Large intestine (tissue), 3 donors: ENCODE results near the gene LDB2. TPM values are rescaled to one million over a fixed set of nuclear protein-coding genes. Genes with fewer than 3 reads are reported as not detected.
"Not testable (repeated sequence)": the region's sequence is repeated elsewhere in the genome, so short reads cannot be mapped to it uniquely, and the experiment has no call there.

Experiments used
- DNase-seq, 2 donors: peaks; one replicate each; pipeline versions ENCODE4 v3.0.0 to v3.0.0-alpha.2; 2013
- H3K27ac ChIP-seq: one replicate; pipeline ENCODE4 v1.5.1; 2013; ENCODE audit warnings: low read length
- H3K27me3 ChIP-seq: 2 replicates; pipeline ENCODE4 v1.6.1; 2013; ENCODE audit warnings: low read length; ENCODE audit not compliant: control insufficient read depth, insufficient read depth
- H3K36me3 ChIP-seq: 2 replicates; pipeline ENCODE4 v1.6.1; 2013; ENCODE audit warnings: low read length; ENCODE audit not compliant: control insufficient read depth, insufficient read depth
- H3K4me1 ChIP-seq: one replicate; pipeline ENCODE4 v1.6.1; 2013; ENCODE audit warnings: low read length; ENCODE audit not compliant: control insufficient read depth, insufficient read depth
- H3K4me3 ChIP-seq: one replicate; pipeline ENCODE4 v1.5.1; 2013; ENCODE audit warnings: low read length
- H3K9me3 ChIP-seq: one replicate; pipeline ENCODE4 v1.6.1; 2013; ENCODE audit warnings: mild to moderate bottlenecking, low read depth, low read length, moderate library complexity; ENCODE audit not compliant: control insufficient read depth
- WGBS: methylation state at CpG from one replicate; pipeline ENCODE4 v1.1.5; 2013; ENCODE audit warnings: low lambda C conversion rate; ENCODE audit not compliant: insufficient coverage; 5-methylcytosine and 5-hydroxymethylcytosine counted together
- polyA plus RNA-seq: library from polyadenylated mRNA; unstranded; fragments of 120-200 nt; gene quantifications from one replicate; pipeline ENCODE4 v1.2.1, GENCODE V29; 2013

Gene LDB2
- polyA plus RNA-seq, 1 donor: 17.2 TPM

DNA sequence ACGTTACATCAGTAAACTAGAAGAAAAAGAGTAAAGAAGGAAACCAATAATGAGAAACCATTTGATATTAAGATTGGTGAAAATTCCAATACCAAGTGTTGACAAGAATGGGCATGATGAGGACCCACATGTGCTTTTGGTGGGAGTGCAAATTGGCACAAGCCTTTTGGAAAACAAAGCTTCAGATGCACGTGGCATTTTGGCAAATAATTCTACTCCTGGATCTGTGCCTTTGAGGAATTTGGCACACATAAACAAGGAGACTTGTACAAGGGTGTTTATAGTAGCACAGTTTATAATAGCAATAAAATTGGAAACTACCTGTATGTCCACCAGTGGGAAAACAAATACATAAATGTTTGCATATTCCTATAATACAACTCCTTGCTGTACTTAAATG lies 347.9 kb downstream of the LDB2 start:
- H3K4me1 ChIP-seq: no peaks in the 10 kb centered on the region
- H3K9me3 ChIP-seq: peaks cover 2% of the 10 kb centered on the region
- H3K4me3 ChIP-seq: no peak overlapping the region
- H3K36me3 ChIP-seq: no peaks in the 10 kb centered on the region
- no peak for DNase-seq
- no peak overlapping the region for H3K27ac ChIP-seq
- WGBS: 52% methylated on average over 2 of the region's 2 CpGs
- H3K27me3 ChIP-seq: no peaks in the 10 kb centered on the region

DNA sequence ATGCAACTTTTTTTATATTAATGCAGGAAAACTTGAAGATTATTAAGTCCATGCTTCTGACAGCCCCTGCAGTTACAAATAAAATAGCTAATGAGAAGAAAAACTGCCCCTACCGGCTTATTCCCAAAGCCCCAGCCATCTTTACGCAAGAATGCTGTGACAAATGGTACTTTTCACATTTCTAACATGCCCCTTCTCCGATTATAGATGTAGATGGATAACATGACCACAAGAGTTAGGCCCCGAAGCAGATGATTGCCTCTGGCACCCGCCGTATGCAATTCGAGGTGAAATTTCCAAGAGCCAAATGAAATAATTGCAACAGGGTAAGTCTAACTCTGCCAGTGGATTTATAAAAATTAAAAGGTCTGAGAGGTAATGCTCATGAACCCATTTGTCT lies 352.8 kb downstream of the LDB2 start:
- Histone ChIP-seq H3K27me3 (no peaks in the 10 kb centered on the region), H3K4me3 (no peak overlapping the region), H3K4me1 (no peaks in the 10 kb centered on the region), H3K36me3 (no peaks in the 10 kb centered on the region), H3K27ac (no peak overlapping the region), H3K9me3 (no peaks in the 10 kb centered on the region)
- WGBS: no CpG with 5 or more reads among the region's 7 CpGs
- no peak for DNase-seq

DNA sequence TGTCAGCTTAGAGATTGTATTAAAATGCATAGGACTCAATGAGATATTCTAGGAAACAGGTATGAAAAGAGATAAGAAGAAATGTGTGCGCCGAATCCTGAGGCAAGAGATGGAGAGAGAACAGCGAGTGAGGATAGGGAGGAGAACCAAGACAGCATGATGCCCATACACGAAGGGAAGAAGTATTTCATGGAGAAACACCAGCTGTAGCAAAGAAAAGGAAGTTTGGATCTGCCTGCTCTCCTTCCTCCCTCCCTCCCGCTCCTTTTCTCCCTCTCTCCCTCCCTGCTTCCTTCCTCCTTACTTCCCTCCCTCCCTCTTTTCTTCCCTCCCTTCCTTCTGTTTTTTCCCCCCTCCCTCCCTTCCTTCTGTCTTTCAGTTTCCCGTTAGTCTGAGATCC lies 353.6 kb downstream of the LDB2 start:
- 94% methylated on average over 4 of the region's 6 CpGs for WGBS
- Histone ChIP-seq H3K4me3 (no peak overlapping the region), H3K4me1 (no peaks in the 10 kb centered on the region), H3K27ac (no peak overlapping the region), H3K36me3 (no peaks in the 10 kb centered on the region), H3K27me3 (no peaks in the 10 kb centered on the region), H3K9me3 (no peaks in the 10 kb centered on the region)
- no peak for DNase-seq

DNA sequence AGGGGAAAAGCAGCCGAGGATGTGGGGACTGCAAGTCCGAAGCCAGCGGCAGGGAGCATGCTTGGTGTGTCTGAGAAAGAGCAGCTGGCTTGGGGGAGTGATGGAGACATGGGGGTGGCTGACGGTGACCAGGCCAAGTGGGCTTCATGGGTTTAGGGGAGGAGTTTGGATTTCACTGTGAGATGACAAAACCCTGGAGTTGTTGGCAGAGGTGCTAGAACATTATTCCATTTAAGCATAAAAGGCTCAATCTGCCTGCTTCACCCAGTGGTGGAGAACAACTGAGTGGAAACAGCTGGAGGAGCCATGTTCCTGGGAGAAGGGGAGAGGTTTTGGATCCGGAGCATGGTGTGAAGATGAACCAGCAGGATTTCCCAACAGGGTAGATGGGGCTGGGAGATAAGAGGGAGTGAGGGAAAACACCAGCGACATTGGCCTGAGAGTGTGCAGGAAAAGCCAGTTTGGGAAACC lies 354.2 kb downstream of the LDB2 start:
- no peak overlapping the region for H3K4me3 ChIP-seq
- H3K36me3 ChIP-seq: no peaks in the 10 kb centered on the region
- peak in 1 of 2 donors; percentile 4 for DNase-seq
- H3K27ac ChIP-seq: no peak overlapping the region
- H3K27me3 ChIP-seq: no peaks in the 10 kb centered on the region
- H3K4me1 ChIP-seq: no peaks in the 10 kb centered on the region
- H3K9me3 ChIP-seq: no peaks in the 10 kb centered on the region
- WGBS: 60% methylated on average over 1 of the region's 6 CpGs

DNA sequence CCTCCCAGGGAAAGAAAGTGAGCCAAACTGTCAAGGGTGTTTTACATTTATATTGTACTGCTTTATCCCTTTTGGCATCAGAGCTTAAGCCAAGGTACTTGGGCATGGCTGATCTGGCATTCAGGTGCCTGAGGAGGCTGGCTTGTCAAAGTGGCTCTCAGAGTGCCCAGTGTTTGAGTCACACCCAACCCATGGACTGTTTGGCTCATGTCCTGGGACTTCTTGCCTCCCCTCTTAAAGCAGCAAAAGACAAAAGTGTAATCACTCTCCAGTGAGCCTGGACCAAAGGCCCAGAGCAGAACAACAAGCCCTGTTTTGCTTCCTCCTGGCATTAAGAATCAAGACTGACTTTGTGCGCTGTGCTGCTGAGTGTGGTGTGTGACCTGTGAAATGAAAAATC lies 360.5 kb downstream of the LDB2 start:
- DNase-seq: no peak
- Histone ChIP-seq H3K27me3 (no peaks in the 10 kb centered on the region), H3K9me3 (no peaks in the 10 kb centered on the region), H3K4me3 (no peak overlapping the region), H3K36me3 (no peaks in the 10 kb centered on the region), H3K27ac (no peak overlapping the region), H3K4me1 (no peaks in the 10 kb centered on the region)
- WGBS: no CpG with 5 or more reads among the region's 1 CpG

DNA sequence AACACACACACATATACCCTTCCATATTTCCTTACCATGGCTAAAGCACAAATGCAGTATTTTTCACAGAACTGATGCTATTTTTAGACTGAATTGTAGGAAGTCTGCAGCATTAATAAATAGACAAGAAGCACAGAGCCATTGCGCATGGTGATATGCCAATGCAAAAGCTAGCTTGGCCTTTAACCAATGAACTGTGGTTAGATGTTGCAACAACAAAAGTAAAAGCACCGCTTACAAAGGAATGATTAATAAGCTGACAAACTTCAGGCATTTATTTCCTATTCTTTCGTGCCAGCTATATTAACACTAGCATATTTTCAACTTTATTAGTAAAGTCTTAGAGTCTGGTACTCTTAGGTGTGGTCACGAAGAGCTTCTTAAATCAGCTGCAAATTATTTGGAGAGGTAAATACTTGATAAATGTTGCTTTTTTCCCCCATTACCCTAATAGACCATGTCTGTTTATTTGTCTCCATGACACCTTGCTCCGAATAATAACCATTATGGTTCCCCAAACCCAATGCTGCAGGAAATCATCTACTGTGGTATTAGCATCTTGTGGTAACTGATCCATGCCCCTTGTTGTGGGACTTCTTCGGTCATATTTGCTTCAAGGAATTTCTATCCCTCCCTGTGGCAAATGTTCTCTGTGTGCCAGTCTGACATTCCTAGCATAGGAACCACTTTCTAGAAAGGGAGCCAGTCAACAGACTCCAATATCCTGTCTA lies 366.0 kb downstream of the LDB2 start:
- Histone ChIP-seq H3K9me3 (no peaks in the 10 kb centered on the region), H3K4me1 (no peaks in the 10 kb centered on the region), H3K27ac (no peak overlapping the region), H3K36me3 (no peaks in the 10 kb centered on the region), H3K27me3 (no peaks in the 10 kb centered on the region), H3K4me3 (no peak overlapping the region)
- DNase-seq: peak in 1 of 2 donors; percentile 14
- WGBS: no CpG with 5 or more reads among the region's 6 CpGs

DNA sequence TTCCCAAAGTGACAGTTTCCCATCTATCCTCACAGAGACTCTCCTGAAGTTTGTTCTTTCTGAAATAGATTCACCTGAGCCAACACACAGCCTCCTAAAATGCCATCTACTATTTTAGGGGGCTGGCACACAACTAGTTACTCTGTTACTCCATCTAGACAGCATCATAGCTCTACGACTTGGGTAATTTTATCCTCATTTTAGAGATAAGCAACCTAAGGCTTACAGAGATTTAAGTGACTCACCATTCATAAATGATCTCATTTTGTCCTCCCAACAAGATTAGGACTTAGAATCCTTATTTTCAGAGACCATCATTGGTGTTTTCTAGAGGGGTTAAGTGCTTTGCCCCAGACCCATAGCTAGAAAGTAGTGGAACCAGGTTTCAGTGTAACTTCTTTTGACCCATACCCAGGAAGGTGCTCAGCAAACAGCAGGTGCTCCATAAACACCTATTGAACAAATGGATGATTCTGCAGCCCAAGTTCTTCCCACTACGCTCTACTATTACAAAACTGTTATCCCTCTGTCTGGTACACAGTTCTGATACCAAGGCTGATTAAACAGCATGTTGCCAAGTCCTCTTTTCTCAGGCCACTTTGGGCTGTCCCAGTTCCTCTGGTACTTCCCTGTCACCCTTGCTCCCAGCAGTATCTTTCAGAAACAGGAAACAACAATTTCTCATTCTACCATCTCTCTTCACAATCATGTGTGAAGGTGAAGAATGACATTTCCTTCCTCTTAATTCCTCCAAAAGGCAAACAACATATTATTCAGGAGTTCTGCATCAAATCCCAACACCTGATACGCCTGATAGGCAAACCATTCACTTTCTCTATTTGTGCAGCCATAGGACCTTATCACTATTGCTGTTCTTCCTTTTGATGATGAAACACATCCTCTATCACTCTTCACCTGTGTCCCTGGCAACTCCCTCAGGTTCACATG lies 367.5 kb downstream of the LDB2 start:
- no peak for DNase-seq
- H3K9me3 ChIP-seq: no peaks in the 10 kb centered on the region
- no peaks in the 10 kb centered on the region for H3K4me1 ChIP-seq
- no peak overlapping the region for H3K27ac ChIP-seq
- H3K27me3 ChIP-seq: no peaks in the 10 kb centered on the region
- 80% methylated on average over 1 of the region's 3 CpGs for WGBS
- H3K4me3 ChIP-seq: no peak overlapping the region
- no peaks in the 10 kb centered on the region for H3K36me3 ChIP-seq

DNA sequence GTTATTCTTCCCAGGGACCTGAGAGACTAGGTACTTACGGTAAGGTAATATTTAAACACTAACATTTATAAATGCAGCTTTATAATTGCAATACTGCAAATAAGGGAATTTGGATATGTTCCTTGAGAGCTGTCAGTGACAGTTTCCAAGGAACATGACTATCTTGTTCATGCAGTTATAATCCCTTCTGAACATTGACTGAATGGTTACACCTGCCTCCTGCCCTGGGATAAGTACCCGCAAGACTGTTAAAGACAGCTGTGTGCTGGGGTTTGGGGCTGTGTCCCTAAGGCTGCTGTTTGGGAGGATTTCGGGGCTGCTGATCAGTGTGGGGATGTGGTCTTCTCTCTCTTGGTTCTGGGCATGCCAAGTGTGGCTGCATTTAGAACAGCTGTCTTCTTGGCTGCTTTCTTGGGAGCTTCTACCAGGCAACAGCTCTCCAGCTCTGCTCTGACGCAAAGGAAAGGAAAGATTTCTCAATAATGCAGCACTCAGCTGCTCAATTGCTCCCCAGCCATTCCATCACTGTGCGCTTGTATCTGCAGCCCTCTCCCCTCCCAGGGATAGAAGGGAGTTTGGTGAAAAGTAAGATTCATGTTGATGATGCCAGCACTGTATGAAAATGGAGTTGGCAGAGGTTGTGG lies 373.4 kb downstream of the LDB2 start:
- DNase-seq: peak in 1 of 2 donors; percentile 15
- Histone ChIP-seq H3K4me3 (no peak overlapping the region), H3K36me3 (no peaks in the 10 kb centered on the region), H3K27ac (no peak overlapping the region), H3K27me3 (no peaks in the 10 kb centered on the region), H3K4me1 (no peaks in the 10 kb centered on the region), H3K9me3 (no peaks in the 10 kb centered on the region)
- WGBS: 100% methylated on average over 1 of the region's 5 CpGs

DNA sequence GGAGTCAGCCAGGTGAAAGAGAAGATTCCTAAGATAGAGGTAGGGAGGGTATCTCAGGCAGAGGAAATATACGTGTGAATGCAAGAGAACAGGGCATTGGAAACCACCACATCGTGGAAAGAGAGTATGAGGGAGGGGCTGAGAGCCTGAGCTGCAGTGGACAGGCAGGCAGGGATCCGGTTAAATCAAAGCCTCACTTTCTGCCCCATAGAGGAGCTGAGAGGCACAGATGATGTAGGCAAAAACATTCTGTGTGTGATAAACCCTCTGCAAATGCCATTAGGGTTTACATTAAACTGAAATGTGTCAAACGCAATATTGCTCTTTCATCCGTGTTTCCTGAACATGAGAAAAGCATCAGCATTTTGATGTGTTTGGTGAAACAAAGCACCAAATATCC lies 374.0 kb downstream of the LDB2 start:
- WGBS: no CpG with 5 or more reads among the region's 5 CpGs
- Histone ChIP-seq H3K4me1 (no peaks in the 10 kb centered on the region), H3K36me3 (no peaks in the 10 kb centered on the region), H3K4me3 (no peak overlapping the region), H3K27ac (no peak overlapping the region), H3K27me3 (no peaks in the 10 kb centered on the region), H3K9me3 (no peaks in the 10 kb centered on the region)
- no peak for DNase-seq

DNA sequence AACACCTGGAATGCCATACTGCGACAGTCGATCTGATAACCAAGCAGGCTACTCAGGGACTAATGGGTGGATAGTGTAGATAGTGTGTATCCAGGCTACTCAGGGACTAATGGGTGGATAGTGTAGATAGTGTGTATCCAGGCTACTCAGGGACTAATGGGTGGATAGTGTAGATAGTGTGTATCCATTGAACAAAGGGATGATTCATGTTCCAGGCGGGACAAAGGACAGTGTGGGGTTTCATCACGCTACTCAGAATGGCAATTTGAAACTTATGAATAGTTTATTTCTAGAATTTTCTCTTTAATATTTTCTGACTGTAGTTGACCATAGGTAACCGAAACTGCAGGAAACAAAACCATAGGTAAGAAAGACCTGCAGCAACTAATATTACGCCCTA lies 374.9 kb downstream of the LDB2 start:
- H3K4me3 ChIP-seq, H3K36me3 ChIP-seq, H3K27me3 ChIP-seq, H3K27ac ChIP-seq, H3K9me3 ChIP-seq, DNase-seq, H3K4me1 ChIP-seq: not testable (repeated sequence)
- 100% methylated on average over 2 of the region's 6 CpGs for WGBS
